ENCODE measurements around the gene MYD88.

Gene MYD88

GRCh38 chr3:38111696-38112377 is 26.6 kb upstream of the MYD88 start:
- DNase-seq (ENCODE audit: low read depth in 2 of 2, low spot score in 1 of 2) = no peak

- no peak for DNase-seq (ENCODE audit: low read depth in 2 of 2, low spot score in 1 of 2)
Measured at GRCh38 chr3:38112378-38112761, 26.1 kb upstream of the MYD88 start.

DNA sequence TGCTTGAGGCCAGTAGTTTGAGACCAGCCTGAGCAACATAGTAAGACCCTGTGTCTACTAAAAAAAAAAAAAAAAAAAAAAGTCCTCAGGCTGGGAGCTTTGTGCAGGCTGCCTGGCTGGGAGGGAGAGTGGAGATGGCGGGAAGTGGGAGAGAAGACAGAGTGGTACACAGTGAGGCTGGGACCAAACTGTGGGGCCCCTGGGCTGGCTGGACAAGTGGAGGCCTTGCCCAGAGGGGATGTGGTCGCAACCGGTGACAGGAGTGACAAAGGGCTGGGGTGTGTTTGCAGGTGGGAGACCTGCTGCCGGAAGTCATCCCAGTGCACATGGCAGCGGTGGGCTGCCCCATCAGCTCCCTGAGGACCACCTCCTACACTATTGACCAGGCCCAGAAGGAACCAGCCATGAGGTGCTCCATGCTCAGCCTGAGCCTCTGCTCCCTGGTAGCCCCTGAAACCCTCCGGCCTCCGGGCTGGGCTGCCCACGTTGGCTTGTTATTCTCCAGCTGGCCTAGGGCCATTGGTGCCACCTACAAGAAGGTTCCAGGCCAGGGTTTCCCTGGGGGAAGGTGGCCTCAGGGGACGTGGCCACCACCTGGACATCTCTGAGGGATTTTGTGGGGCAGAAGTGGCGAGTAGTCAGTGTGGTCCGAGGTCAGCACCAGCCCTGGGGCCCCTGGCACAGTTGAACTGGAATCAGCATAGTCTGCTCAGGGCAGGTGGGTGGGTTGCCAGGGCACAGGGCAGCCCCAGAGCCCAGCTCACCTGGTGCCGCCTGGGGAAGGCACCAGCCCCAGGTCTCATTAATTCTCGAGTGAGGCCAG is 24.2 kb upstream of the MYD88 start:
- no peak for DNase-seq (ENCODE audit: low read depth in 2 of 2, low spot score in 1 of 2)

GRCh38 chr3:38114875-38115644 is 23.4 kb upstream of the MYD88 start:
- DNase-seq (ENCODE audit: low read depth in 2 of 2, low spot score in 1 of 2) = no peak

- no peak for DNase-seq (ENCODE audit: low read depth in 2 of 2, low spot score in 1 of 2)
Measured at GRCh38 chr3:38115645-38116427, 22.6 kb upstream of the MYD88 start.

GRCh38 chr3:38116471-38117162 is 21.8 kb upstream of the MYD88 start:
- DNase-seq (ENCODE audit: low read depth in 2 of 2, low spot score in 1 of 2) = no peak

- no peak for DNase-seq (ENCODE audit: low read depth in 2 of 2, low spot score in 1 of 2)
Measured at GRCh38 chr3:38117163-38117716, 21.2 kb upstream of the MYD88 start.

GRCh38 chr3:38117748-38118420 is 20.6 kb upstream of the MYD88 start:
- peak in 1 of 2 donors; percentile 48 for DNase-seq (ENCODE audit: low read depth in 2 of 2, low spot score in 1 of 2)

DNA sequence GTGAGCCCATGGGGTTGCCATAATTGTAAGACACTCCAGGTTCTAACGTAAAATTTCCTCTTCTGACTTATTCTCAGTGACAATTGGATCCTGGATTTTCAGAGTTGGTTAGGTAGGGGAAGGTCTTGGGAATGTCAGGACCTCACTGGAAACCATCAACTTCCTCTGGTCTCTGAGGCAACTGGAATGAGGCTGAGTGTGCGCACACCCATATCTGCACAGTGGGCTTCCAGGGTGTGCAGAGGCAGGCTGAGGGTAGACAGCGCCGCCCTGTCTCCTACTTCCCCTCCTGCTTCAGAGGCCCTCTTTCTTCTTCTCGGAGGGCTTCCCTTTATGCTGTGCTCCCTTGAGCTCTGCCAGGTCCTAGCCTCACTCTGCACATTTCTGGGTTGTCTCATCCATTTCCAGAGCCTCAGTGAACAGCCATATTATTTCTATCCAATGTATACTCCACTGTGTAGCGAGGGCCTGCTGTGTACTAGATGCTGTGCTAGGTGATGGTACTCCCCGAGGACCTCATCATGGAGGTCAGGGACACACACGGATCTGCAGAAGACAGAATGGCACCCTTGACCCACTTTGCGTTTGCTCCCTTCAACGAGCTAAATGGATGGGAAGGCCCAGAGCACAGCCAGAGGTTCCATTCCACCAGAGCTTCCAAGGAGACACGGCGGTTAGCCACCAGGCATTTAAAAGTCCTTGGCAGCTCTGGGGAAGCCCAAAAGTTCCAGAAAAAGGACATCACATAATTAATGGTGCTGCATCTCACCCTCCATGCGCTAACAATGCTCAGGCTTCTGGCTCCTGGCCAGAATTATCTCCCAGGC is 19.8 kb upstream of the MYD88 start:
- DNase-seq (ENCODE audit: low read depth in 2 of 2, low spot score in 1 of 2) = no peak

GRCh38 chr3:38119248-38119544 is 19.3 kb upstream of the MYD88 start:
- no peak for DNase-seq (ENCODE audit: low read depth in 2 of 2, low spot score in 1 of 2)

DNA sequence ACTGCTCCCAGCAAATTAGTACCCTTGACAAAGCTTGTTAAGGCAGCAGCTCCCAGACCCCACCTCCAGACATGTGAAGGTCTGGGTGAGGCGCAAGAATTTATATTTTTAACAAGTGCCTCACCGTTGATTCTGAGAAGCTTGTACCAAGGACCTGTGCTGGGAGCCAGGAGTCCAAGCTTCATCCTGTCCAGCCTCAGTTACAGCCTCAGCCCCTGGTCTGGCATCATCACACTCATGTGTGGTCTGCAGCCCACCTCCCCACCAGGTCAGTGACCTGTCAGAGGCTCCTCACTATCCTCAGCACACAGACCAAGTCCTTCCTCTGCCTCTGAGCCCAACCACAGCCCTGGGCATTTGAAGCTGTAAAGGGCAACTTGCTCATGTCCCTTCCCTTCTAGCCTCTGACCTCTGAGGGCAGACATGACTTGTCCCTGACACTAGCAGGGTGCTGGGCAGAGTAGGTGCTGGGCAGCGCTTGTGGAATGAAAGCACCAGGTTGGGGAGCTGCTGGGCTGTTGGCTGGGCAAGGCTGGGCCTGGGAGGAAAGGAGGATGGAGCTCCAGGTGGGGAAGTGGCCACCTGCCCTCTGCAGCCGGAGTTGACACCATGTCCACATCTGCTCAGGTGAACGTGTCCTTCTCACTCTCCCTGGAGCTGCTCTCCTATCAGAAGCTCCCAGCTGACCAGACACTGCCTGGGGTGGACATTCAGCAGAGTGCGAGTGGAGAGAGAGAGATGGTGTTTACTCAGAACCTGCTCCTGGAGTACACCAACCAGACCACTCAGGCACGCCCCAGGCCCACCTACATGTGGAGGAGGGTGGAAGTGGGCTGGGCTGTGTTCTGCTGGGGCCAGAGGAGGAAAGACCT is 18.4 kb upstream of the MYD88 start:
- DNase-seq (ENCODE audit: low read depth in 2 of 2, low spot score in 1 of 2) = no peak

DNA sequence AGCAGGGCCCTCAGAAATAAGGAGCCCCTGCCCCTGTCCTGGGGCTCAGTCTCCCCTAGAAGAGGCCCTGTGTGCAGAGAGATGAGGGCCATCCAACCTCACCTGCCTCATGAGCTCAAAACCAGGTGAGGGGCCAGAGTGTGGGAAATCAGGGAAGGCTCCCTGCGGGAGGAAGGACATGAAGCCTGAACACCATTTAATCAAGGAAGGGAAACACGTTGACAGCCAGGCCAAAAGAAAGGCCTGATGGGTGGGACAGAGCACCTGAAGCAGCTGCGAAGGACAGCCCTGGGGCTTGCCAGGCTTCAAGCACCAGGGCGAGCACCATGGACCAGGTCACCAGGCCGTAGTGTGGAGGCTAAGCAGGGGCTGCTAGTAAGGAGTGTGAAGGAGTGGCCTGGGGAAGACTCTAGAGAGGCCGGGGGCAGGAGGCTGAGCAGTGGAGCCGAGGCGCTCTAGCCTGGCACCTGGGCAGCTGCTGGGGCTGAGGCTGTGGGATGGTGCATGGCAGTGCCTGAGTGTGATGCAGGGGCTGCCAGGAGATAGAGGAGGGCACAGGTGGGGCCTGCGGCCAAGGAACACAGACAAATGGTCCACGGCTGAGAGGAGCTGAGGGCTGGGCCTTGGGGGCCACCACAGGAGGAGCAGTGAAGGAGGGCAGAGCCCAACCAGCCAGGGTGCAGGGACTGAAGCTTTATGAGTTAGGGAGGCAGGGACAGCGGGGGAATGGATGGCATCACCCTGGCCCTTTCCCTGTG is 17.6 kb upstream of the MYD88 start:
- no peak for DNase-seq (ENCODE audit: low read depth in 2 of 2, low spot score in 1 of 2)

- DNase-seq (ENCODE audit: low read depth in 2 of 2, low spot score in 1 of 2) = no peak
Measured at GRCh38 chr3:38121451-38121831, 17.0 kb upstream of the MYD88 start.

GRCh38 chr3:38121832-38122461 is 16.5 kb upstream of the MYD88 start:
- DNase-seq (ENCODE audit: low read depth in 2 of 2, low spot score in 1 of 2) = no peak

DNA sequence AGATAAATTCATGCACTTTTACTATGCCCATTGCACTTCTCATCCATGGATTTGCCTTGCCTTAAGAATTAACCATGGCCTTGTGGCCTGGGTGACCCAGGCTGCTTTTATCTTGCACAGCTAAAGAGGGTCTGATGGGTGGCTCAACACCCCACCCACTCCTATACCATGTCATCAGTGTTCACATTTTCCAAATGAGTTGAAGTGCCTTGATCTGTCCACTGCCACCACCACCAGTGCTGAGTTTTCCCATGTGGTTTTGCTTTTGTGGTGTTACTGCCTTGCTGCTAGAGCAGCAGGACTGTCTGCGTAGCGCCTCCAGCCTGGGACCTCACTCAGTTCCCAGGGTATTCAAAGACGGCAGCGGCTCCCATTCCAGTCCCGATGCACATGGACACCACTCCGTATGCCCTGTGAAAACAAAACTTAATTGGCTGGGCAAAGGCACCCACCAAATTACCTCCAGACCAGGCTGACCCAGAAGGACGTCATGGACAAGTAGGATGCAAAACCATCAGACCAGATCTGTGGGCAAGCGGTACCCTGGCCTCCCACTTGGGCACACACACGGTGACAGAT is 15.7 kb upstream of the MYD88 start:
- no peak for DNase-seq (ENCODE audit: low read depth in 2 of 2, low spot score in 1 of 2)

DNA sequence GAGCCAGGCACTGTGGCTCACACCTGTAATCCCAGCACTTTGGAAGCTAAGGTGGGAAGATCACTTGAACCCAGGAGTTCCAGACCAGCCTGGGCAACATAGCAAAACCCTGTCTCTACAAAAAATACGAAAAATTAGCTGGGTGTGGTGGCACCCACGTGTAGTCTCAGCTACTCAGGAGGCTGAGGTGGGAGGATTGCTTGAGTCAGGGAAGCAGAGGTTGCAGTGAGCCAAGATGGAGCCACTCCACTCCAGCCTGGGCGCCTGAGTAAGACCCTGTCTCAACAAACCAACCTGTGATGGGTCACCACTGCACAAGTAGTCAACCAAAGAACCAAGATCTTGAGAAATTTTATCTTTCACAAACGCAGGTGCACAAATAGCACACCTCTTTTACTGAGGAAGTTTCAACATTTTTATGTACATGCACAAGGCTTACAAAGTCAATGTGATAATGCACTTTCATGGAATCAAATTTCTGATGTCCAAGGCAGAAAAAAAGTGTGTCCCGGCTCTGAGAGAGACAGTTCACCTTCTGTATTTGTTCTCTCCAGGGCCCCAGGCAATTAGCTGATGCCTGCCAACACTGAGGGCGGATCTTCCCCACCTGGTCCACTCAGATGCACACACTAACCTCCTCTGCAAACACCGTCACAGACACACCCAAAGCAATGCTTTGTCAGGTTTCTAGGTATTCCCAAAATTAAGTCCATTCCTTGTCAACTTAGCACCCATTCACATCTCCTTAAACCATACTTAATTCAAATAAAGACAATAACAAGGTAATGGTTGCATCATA is 13.9 kb upstream of the MYD88 start:
- no peak for DNase-seq (ENCODE audit: low read depth in 2 of 2, low spot score in 1 of 2)

All from stimulated activated CD8-positive, alpha-beta memory T cell treated with anti-CD3 and anti-CD28 coated beads, Interleukin-4, amount 100 ng/mL, for 1 hour (primary cell).